HepG2 (cell line): Measurements from ENCODE around the gene ARPC1B. TPM values are rescaled to one million over a fixed set of nuclear protein-coding genes. Genes with fewer than 3 reads are reported as not detected.
A peak's percentile ranks its signal among the peaks of the same experiment; 100 is the strongest.

Experiments used
- ADNP ChIP-seq: sonication (generic); formaldehyde crosslinking; IDR thresholded peaks from 2 replicates; pipeline ENCODE4 v1.4.0; 2020; ENCODE audit warnings: missing genetic modification reagents
- CBFB ChIP-seq: sonication (generic); formaldehyde crosslinking; IDR thresholded peaks from 2 replicates; pipeline ENCODE4 v1.4.0; 2020; ENCODE audit warnings: missing genetic modification reagents
- DMAP1 ChIP-seq: IDR thresholded peaks from 2 replicates; pipeline ENCODE4 v1.6.1; 2016
- DRAP1 ChIP-seq: IDR thresholded peaks from 2 replicates; pipeline ENCODE4 v1.6.1; 2016; ENCODE audit warnings: missing genetic modification reagents, missing compliant biosample characterization
- GABPA ChIP-seq, 2 experiments: IDR thresholded peaks; 2 replicates each; pipeline ENCODE4 v1.6.1; 2011 to 2016; ENCODE audit warnings: low read depth in 2 of 2, low read length in 1 of 2, missing biosample characterization in 1 of 2, missing genetic modification characterization in 1 of 2
- GLI4 ChIP-seq: sonication (generic); formaldehyde crosslinking; IDR thresholded peaks from 2 replicates; pipeline ENCODE4 v1.5.1; 2020; ENCODE audit warnings: missing genetic modification reagents, mild to moderate bottlenecking, moderate library complexity, borderline replicate concordance
- GPBP1L1 ChIP-seq: sonication (generic); formaldehyde crosslinking; IDR thresholded peaks from 2 replicates; pipeline ENCODE4 v1.5.0; 2020; ENCODE audit warnings: mild to moderate bottlenecking, missing genetic modification reagents
- HMG20A ChIP-seq: IDR thresholded peaks from 2 replicates; pipeline ENCODE4 v1.6.1; 2016; ENCODE audit warnings: borderline replicate concordance
- KLF13 ChIP-seq: sonication (generic); formaldehyde crosslinking; IDR thresholded peaks from 2 replicates; pipeline ENCODE4 v1.4.0; 2020; ENCODE audit warnings: mild to moderate bottlenecking, missing genetic modification reagents
- KMT2B ChIP-seq: IDR thresholded peaks from 2 replicates; pipeline ENCODE4 v1.6.1; 2016; ENCODE audit warnings: missing genetic modification reagents, missing compliant biosample characterization
- MTF2 ChIP-seq: sonication (generic); formaldehyde crosslinking; IDR thresholded peaks from 2 replicates; pipeline ENCODE4 v1.5.0; 2020; ENCODE audit warnings: missing genetic modification reagents, borderline replicate concordance
- PAF1 ChIP-seq: IDR thresholded peaks from 2 replicates; pipeline ENCODE4 v1.6.1; 2016; ENCODE audit warnings: missing genetic modification reagents, missing compliant biosample characterization
- PRDM10 ChIP-seq: sonication (generic); formaldehyde crosslinking; IDR thresholded peaks from 2 replicates; pipeline ENCODE4 v1.4.0; 2020; ENCODE audit warnings: low read depth, missing genetic modification reagents
- RCOR2 ChIP-seq: IDR thresholded peaks from 2 replicates; pipeline ENCODE4 v1.6.1; 2016; ENCODE audit warnings: missing biosample characterization, missing genetic modification reagents
- SCMH1 ChIP-seq: sonication (generic); formaldehyde crosslinking; IDR thresholded peaks from 2 replicates; pipeline ENCODE4 v1.9.0; 2021; ENCODE audit warnings: missing genetic modification reagents, mild to moderate bottlenecking, borderline replicate concordance
- SP4 ChIP-seq: sonication (generic); formaldehyde crosslinking; IDR thresholded peaks from 2 replicates; pipeline ENCODE4 v1.8.1; 2023; ENCODE audit warnings: mild to moderate bottlenecking, missing genetic modification reagents
- TOPORS ChIP-seq: sonication (generic); formaldehyde crosslinking; IDR thresholded peaks from 2 replicates; pipeline ENCODE4 v1.8.0; 2023; ENCODE audit warnings: mild to moderate bottlenecking, missing genetic modification reagents
- ZBTB2 ChIP-seq: sonication (generic); formaldehyde crosslinking; IDR thresholded peaks from 2 replicates; pipeline ENCODE4 v1.8.0; 2022; ENCODE audit warnings: low read depth, missing genetic modification reagents
- ZGPAT ChIP-seq: IDR thresholded peaks from 2 replicates; pipeline ENCODE4 v1.6.1; 2016; ENCODE audit warnings: mild to moderate bottlenecking
- ZMAT3 ChIP-seq: sonication (generic); formaldehyde crosslinking; conservative IDR thresholded peaks from 2 replicates; pipeline ENCODE4 v1.7.0; 2021; ENCODE audit warnings: missing genetic modification reagents
- ZNF367 ChIP-seq: sonication (generic); formaldehyde crosslinking; IDR thresholded peaks from 2 replicates; pipeline ENCODE4 v1.4.0; 2020; ENCODE audit warnings: missing genetic modification reagents, borderline replicate concordance
- ZNF75D ChIP-seq: sonication (generic); formaldehyde crosslinking; IDR thresholded peaks from 2 replicates; pipeline ENCODE4 v1.8.1; 2023; ENCODE audit warnings: missing genetic modification reagents, mild to moderate bottlenecking, borderline replicate concordance
- polyA plus RNA-seq, 8 experiments: library from polyadenylated mRNA; depleted of rRNA in 3 of 8; stranded (reverse) in 7 of 8; unstranded in 1 of 8; fragments of >200 nt; fragmentation: Illumina TruSeq in 4 of 8; extraction: Trizol in 4 of 8; gene quantifications; 2 replicates each; pipeline versions ENCODE4 v1.2.1 to v1.2.3, GENCODE V29; 2011 to 2016; ENCODE audit warnings: low read depth in 4 of 8, missing spikeins in 1 of 8, mixed read lengths in 1 of 8; ENCODE audit not compliant: insufficient read depth in 1 of 8
- total RNA-seq, 5 experiments: library from RNA; depleted of rRNA; stranded (reverse); fragments of >200 nt; fragmentation: Illumina TruSeq; extraction: Trizol; gene quantifications; 2 replicates each; pipeline ENCODE4 v1.2.3, GENCODE V29; 2016; ENCODE audit warnings: low read depth in 1 of 5

The ARPC1B gene
- total and polyA plus RNA-seq, 2 of the 13 experiments (the other 11 are each of a cell fraction or from before 2014, with no cell fraction given) = 72.9 to 89.1 TPM

GRCh38 chr7:99375070-99375807 is 709 bp downstream of the ARPC1B start (continued):
- peak; percentile 30; the same call in 1 of the 2 replicates for TF ChIP-seq SP4 (CRISPR knock-in tag)
- TF ChIP-seq KMT2B (CRISPR knock-in tag) = no peak
- no peak for TF ChIP-seq DRAP1
- TF ChIP-seq SCMH1 (CRISPR knock-in tag) = no peak
- peak; percentile 34; the same call in 1 of the 2 replicates for TF ChIP-seq GABPA (IDR thresholded peaks at IDR 0.05; ENCODE audit: low read depth, low read length)
- 0 out of 2 replicates have a peak, but pooled peaks have one; percentile 16 for TF ChIP-seq GABPA (CRISPR knock-in tag; IDR thresholded peaks at IDR 0.05; ENCODE audit: low read depth)
- 0 out of 2 replicates have a peak, but pooled peaks have one; percentile 26 for TF ChIP-seq PRDM10 (CRISPR knock-in tag)
- no peak for TF ChIP-seq ZNF367 (CRISPR knock-in tag)
- TF ChIP-seq ZMAT3 (CRISPR knock-in tag) = no peak
- no peak for TF ChIP-seq ADNP (CRISPR knock-in tag)
- peak; percentile 66; the same call in 1 of the 2 replicates for TF ChIP-seq ZGPAT (CRISPR knock-in tag)
- peak; percentile 83 for TF ChIP-seq ZBTB2 (CRISPR knock-in tag)
- no peak for TF ChIP-seq PAF1 (CRISPR knock-in tag)
- no peak for TF ChIP-seq GLI4 (CRISPR knock-in tag)
- TF ChIP-seq RCOR2 (CRISPR knock-in tag) = no peak
- peak; percentile 30; the same call in 1 of the 2 replicates for TF ChIP-seq DMAP1
- peak; percentile 65; the same call in 1 of the 2 replicates for TF ChIP-seq TOPORS (CRISPR knock-in tag)
- no peak for TF ChIP-seq ZNF75D
- TF ChIP-seq CBFB (CRISPR knock-in tag) = 0 out of 2 replicates have a peak, but pooled peaks have one; percentile 17
- TF ChIP-seq MTF2 (CRISPR knock-in tag) = no peak
- no peak for TF ChIP-seq GPBP1L1 (CRISPR knock-in tag)
- TF ChIP-seq HMG20A (CRISPR knock-in tag) = no peak
- TF ChIP-seq KLF13 = no peak
